Fibroblast of lung (primary cell): ENCODE measurements around the gene HSD11B1L. TPM values are rescaled to one million over a fixed set of nuclear protein-coding genes. Genes with fewer than 3 reads are reported as not detected.

Experiments used
- DNase-seq, 2 donors: peaks; one replicate each; pipeline versions ENCODE4 v3.0.0 to v3.0.0-alpha.2; 2010; ENCODE audit warnings: low read depth in 2 of 2
- H2AFZ ChIP-seq: 2 replicates; pipeline ENCODE4 v1.5.1; 2012; ENCODE audit warnings: low read length, control low read depth, inconsistent platforms
- H3K27ac ChIP-seq: 2 replicates; pipeline ENCODE4 v1.5.1; 2011; ENCODE audit warnings: low read length, control low read depth; ENCODE audit not compliant: insufficient read depth
- H3K27me3 ChIP-seq: 2 replicates; pipeline ENCODE4 v1.5.1; 2011; ENCODE audit warnings: mild to moderate bottlenecking, low read length; ENCODE audit not compliant: control insufficient read depth, insufficient read depth
- H3K36me3 ChIP-seq: 2 replicates; pipeline ENCODE4 v1.5.1; 2011; ENCODE audit warnings: low read length; ENCODE audit not compliant: control insufficient read depth, insufficient read depth
- H3K4me1 ChIP-seq: 2 replicates; pipeline ENCODE4 v1.5.1; 2011; ENCODE audit warnings: low read length; ENCODE audit not compliant: control insufficient read depth, insufficient read depth; ENCODE audit errors: extremely low read depth
- H3K4me2 ChIP-seq: 2 replicates; pipeline ENCODE4 v1.5.1; 2011; ENCODE audit warnings: low read length, control low read depth; ENCODE audit not compliant: insufficient read depth; ENCODE audit errors: extremely low read depth
- H3K4me3 ChIP-seq, 4 experiments: fragments of 200-600 bp in 1 of 4; sonication (generic) in 1 of 4; replicated peaks in 1 of 4; 2 replicates each; pipeline ENCODE4 v1.5.1; 2011 to 2016; ENCODE audit warnings: low read length in 4 of 4, low read depth in 3 of 4, mild to moderate bottlenecking in 3 of 4, control low read depth in 2 of 4, inconsistent platforms in 1 of 4, mixed read lengths in 1 of 4; ENCODE audit not compliant: insufficient read depth in 1 of 4; ENCODE audit errors: control extremely low read depth in 1 of 4
- H3K79me2 ChIP-seq: 2 replicates; pipeline ENCODE4 v1.5.1; 2012; ENCODE audit warnings: mild to moderate bottlenecking, low read length, inconsistent platforms; ENCODE audit not compliant: control insufficient read depth, insufficient read depth
- H3K9ac ChIP-seq: 2 replicates; pipeline ENCODE4 v1.5.1; 2011; ENCODE audit warnings: mild to moderate bottlenecking, low read length, control low read depth; ENCODE audit not compliant: insufficient read depth
- H3K9me3 ChIP-seq: 2 replicates; pipeline ENCODE4 v1.5.1; 2012; ENCODE audit warnings: low read depth, low read length; ENCODE audit not compliant: control insufficient read depth, insufficient read depth
- H4K20me1 ChIP-seq: 2 replicates; pipeline ENCODE4 v1.5.1; 2011; ENCODE audit warnings: low read length; ENCODE audit not compliant: control insufficient read depth, insufficient read depth; ENCODE audit errors: extremely low read depth
- CTCF ChIP-seq, 2 donors: IDR thresholded peaks in 1 of 2; conservative IDR thresholded peaks in 1 of 2; 1 replicate in 1 of 2; 2 replicates in 1 of 2; pipeline ENCODE4 v1.5.1; 2011 to 2012; ENCODE audit warnings: low read length in 2 of 2, control low read depth in 1 of 2, inconsistent platforms in 1 of 2, low read depth in 1 of 2, mild to moderate bottlenecking in 1 of 2
- EZH2 ChIP-seq: IDR thresholded peaks from 2 replicates; pipeline ENCODE4 v1.5.1; 2012; ENCODE audit warnings: low read length, control low read depth, mild to moderate bottlenecking; ENCODE audit errors: missing control alignments
- polyA plus RNA-seq, 2 donors: library from polyadenylated mRNA; depleted of rRNA in 1 of 2; stranded (reverse) in 1 of 2; unstranded in 1 of 2; fragments of >200 nt; gene quantifications; 2 replicates each; pipeline ENCODE4 v1.2.1, GENCODE V29; 2011 to 2012; ENCODE audit warnings: missing spikeins in 1 of 2
- total RNA-seq: library from RNA; depleted of rRNA; stranded (reverse); fragments of >200 nt; gene quantifications from 2 replicates; pipeline ENCODE4 v1.2.1, GENCODE V29; 2014

Gene HSD11B1L
- total and polyA plus RNA-seq, 2 donors (not counting 1 experiment from before 2014, with no cell fraction given) = 5.1 to 13.0 TPM

- no peaks in the 10 kb centered on the region for H3K9me3 ChIP-seq
- no peaks in the 10 kb centered on the region for H3K27me3 ChIP-seq
- H3K27ac ChIP-seq = no peak overlapping the region
- H3K4me1 ChIP-seq = peaks cover 2% of the 10 kb centered on the region
- no peak overlapping the region for H3K4me3 ChIP-seq
- H3K9ac ChIP-seq = no peak overlapping the region
- no peak overlapping the region for H3K4me2 ChIP-seq
- peaks cover 60% of the 10 kb centered on the region for H3K36me3 ChIP-seq
- no peaks in the 10 kb centered on the region for H4K20me1 ChIP-seq
- H3K79me2 ChIP-seq = peaks cover 49% of the 10 kb centered on the region
- no peak for DNase-seq
- TF ChIP-seq EZH2 (no peak), CTCF (conservative IDR thresholded peaks at IDR 0.05 in 1 of 2, IDR thresholded peaks at IDR 0.05 in 1 of 2; ENCODE audit: low read depth in 1 of 2, low read length in 2 of 2) (no peak)
- no peak overlapping the region for H2AFZ ChIP-seq
Measured at GRCh38 chr19:5696196-5697021, 15.6 kb downstream of the HSD11B1L start.

- Histone ChIP-seq H2AFZ (no peak overlapping the region), H3K9me3 (no peaks in the 10 kb centered on the region), H3K79me2 (peaks cover 40% of the 10 kb centered on the region), H4K20me1 (no peaks in the 10 kb centered on the region), H3K4me2 (no peak overlapping the region), H3K27ac (no peak overlapping the region), H3K9ac (no peak overlapping the region), H3K36me3 (peaks cover 53% of the 10 kb centered on the region), H3K4me1 (no peaks in the 10 kb centered on the region), H3K4me3 (no peak overlapping the region), H3K27me3 (no peaks in the 10 kb centered on the region)
- TF ChIP-seq EZH2 = no peak
- no peak for TF ChIP-seq CTCF (conservative IDR thresholded peaks at IDR 0.05 in 1 of 2, IDR thresholded peaks at IDR 0.05 in 1 of 2; ENCODE audit: low read depth in 1 of 2, low read length in 2 of 2)
- no peak for DNase-seq
Measured at GRCh38 chr19:5697022-5697889, 16.4 kb downstream of the HSD11B1L start.
